IPS-18c (cell line): ENCODE data around the gene VGLL1.

Experiments
- H3K4me3 ChIP-seq: 2 replicates; pipeline ENCODE4 v1.7.0; 2013; ENCODE audit warnings: low read depth, mild to moderate bottlenecking, low read length, moderate library complexity; ENCODE audit not compliant: insufficient read depth
- H3K9me3 ChIP-seq: one replicate; pipeline ENCODE4 v1.6.1; 2013; ENCODE audit warnings: mild to moderate bottlenecking, low read length, moderate library complexity; ENCODE audit not compliant: control insufficient read depth, insufficient read depth

Gene VGLL1

DNA sequence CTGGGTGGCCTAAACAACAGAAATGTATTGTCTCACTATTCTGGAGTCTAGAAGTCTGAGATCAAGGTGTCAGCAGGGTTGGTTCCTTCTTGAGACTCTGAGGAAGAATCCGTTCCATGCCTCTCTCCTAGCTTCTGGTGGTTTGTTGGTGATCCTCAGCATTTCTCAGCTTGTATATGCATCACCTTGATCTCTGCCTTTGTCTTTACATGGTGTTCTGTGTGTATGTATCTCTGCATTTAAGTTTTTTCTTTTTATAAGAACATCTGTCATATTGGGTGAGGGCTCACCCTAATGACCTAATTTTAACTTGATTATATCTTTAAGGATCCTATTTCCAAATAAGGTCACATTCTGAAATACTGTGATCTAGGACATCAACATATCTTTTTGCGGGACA lies 65.3 kb downstream of the VGLL1 start:
- Histone ChIP-seq H3K4me3 (no peak overlapping the region), H3K9me3 (peaks cover 5% of the 10 kb centered on the region)

DNA sequence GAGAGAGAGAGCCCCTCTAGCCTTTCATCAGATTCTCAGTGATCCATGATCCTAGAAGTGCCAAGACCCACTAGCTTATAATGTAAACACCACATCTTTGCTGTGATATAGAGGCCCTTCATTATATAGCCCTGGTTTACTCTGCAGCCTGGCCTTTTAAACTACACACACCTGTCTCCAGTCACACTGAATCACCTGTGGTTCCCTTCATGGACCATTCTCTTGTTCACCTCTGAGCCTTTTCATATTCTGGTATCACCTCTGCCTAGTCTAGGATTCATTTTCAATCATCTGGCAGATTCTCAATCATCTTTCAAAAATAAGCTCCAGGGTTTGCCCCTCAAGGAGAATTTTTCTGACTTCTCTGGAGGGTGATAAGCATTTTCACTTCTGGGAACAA lies 65.9 kb downstream of the VGLL1 start:
- peaks cover 5% of the 10 kb centered on the region for H3K9me3 ChIP-seq
- no peak overlapping the region for H3K4me3 ChIP-seq

DNA sequence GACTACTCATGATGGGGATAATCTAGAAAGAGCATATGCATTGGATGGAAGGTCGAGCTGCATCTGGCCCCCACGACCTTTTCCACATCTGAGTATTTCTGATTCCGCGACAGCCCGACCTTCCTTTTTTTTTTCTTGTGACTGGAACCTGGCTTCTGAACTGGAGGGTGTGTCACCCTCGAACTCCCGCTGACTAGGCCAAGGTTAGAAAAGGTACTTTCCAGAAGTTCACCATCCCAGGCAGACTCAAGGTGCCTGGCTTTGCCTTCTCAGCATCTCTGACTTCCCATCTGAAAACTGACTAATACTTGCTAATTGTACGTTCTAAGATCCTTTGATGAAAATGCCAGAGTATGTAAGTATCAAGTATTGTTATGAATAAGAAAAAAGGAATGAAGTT lies 66.6 kb downstream of the VGLL1 start:
- H3K9me3 ChIP-seq = peaks cover 7% of the 10 kb centered on the region
- H3K4me3 ChIP-seq = no peak overlapping the region

DNA sequence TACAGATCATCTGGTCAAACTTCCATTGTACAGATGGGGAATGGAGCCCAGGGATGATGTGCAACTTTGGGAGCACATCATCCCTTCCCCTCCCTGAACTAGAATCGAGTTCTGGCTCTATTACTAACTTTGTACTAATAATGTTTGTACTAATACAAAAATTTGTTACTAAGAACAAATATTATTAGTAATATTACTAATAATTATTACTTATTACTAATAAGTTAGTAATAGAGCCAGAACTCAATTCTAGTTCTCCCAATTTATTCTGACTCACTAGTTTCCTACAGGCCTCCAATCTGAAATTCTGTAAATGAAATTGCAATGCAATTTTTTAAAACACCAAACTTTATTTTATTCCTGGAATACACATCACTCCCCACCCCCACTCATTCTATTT lies 68.0 kb downstream of the VGLL1 start:
- H3K9me3 ChIP-seq = peaks cover 7% of the 10 kb centered on the region
- no peak overlapping the region for H3K4me3 ChIP-seq
